ENCODE data around the gene IMPDH1. TPM values are rescaled to one million over a fixed set of nuclear protein-coding genes. Genes with fewer than 3 reads are reported as not detected.
A peak's percentile ranks its signal among the peaks of the same experiment; 100 is the strongest.

Gene IMPDH1
- total RNA-seq, 3 donors from 2014 or later (not counting 1 experiment from before 2014, with no cell fraction given), result 77.8 to 94.1 (median 89.6) TPM

DNA sequence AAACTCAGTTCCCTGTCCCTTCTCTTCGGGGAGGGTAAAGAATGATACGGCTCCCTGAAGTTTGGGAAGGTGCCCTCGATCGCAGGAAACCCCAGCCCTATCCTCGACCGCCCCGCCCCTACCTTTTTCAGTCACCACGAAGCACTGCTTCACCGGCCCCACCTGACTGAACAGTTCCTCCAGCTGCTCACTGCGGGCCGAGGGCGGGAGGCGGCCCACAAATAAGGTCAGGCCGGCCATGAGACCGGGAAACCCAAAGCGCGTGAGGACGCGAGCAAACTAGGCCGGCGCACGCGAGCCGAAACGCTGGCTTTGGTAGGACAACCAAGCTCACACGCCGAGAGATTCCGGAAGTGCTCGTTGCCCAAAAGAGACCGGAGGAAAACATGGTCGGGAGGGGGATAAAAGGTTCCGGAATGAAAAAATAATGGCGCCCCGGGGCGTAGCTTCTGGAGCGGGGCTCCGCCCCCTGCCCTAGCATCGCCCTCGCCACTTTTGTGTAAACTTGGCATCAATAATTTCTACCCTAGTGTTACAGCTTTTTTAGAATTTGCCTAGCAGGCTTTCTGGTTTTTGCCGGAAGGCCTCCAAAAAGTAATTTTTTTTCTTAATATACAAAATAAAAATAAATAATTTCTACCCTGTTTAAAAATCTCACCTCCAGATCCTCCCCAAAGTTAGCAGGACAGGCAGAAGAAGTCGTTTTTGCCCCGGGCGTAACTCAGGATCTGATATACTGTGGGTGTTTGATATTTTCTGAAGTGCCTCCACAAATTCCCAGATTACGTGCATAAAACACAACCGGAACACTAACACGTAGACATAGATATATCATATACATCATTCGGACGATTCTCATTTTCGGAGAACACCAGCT is 66.0 kb downstream of the IMPDH1 start, which contains the start of gene RBM28:
TSS of gene RBM28 (minus strand) at position 355 of the 877 bp plus-strand sequence. CDS start at position 240, 115 bp downstream.
- Mint-ChIP-seq H3K27ac (peak within 1 kb of the TSS; percentile 86 to 88), H3K27me3 (ENCODE audit: low read depth in 2 of 2) (peaks cover 8 to 11% of the 10 kb centered on the region in 2 donors), H3K36me3 (no peaks in the 10 kb centered on the region), H3K9me3 (no peaks in the 10 kb centered on the region), H3K4me3 (peak within 1 kb of the TSS; percentile 92), H3K4me1 (peaks cover 14 to 26% of the 10 kb centered on the region in 2 donors)
- DNase-seq, result peak; percentile 80 to 94
- Histone ChIP-seq H3K4me1 (ENCODE audit: control insufficient read depth, insufficient read depth, low read length) (peaks cover 18% of the 10 kb centered on the region), H3K9me3 (ENCODE audit: control insufficient read depth, insufficient read depth, low read length) (no peaks in the 10 kb centered on the region), H3K27me3 (ENCODE audit: control insufficient read depth, insufficient read depth, low read length) (peaks cover 1% of the 10 kb centered on the region), H3K27ac (ENCODE audit: low read length) (peak within 1 kb of the TSS; percentile 72), H3K36me3 (ENCODE audit: control insufficient read depth, insufficient read depth, low read length) (peaks cover 7% of the 10 kb centered on the region), H3K4me3 (ENCODE audit: low read length) (peak within 1 kb of the TSS; percentile 83)
- intact Hi-C loops (cut with micrococcal nuclease), result no loop called here
- ATAC-seq, result peak; percentile 96 to 98 (median 97)
- 13% methylated on average over 46 of the region's 49 CpGs for WGBS (ENCODE audit: insufficient coverage)
- TF ChIP-seq, protein P1, sequence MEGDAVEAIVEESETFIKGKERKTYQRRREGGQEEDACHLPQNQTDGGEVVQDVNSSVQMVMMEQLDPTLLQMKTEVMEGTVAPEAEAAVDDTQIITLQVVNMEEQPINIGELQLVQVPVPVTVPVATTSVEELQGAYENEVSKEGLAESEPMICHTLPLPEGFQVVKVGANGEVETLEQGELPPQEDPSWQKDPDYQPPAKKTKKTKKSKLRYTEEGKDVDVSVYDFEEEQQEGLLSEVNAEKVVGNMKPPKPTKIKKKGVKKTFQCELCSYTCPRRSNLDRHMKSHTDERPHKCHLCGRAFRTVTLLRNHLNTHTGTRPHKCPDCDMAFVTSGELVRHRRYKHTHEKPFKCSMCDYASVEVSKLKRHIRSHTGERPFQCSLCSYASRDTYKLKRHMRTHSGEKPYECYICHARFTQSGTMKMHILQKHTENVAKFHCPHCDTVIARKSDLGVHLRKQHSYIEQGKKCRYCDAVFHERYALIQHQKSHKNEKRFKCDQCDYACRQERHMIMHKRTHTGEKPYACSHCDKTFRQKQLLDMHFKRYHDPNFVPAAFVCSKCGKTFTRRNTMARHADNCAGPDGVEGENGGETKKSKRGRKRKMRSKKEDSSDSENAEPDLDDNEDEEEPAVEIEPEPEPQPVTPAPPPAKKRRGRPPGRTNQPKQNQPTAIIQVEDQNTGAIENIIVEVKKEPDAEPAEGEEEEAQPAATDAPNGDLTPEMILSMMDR (IDR thresholded peaks at IDR 0.05), result no peak

Other genes starting within 250 kb of the IMPDH1 start
- not detected for gene LEP, start 168.7 kb downstream of the IMPDH1 start, total RNA-seq
- gene RBM28, start 66.1 kb downstream of the IMPDH1 start, total RNA-seq, result 10 to 100 TPM; 32.5 to 48.7 (median 48.5) TPM
- gene PRRT4, start 48.3 kb downstream of the IMPDH1 start, total RNA-seq, result under 1 TPM in 1 of 3 donors, not detected in 2; 0.42 TPM
- 1 to 10 TPM; 1.9 to 5.1 (median 2.3) TPM for gene HILPDA, start 45.9 kb upstream of the IMPDH1 start, total RNA-seq
- gene METTL2B, start 66.8 kb upstream of the IMPDH1 start, total RNA-seq, result 10 to 100 TPM; 16.1 to 20.8 (median 20.0) TPM